HepG2 (cell line): ENCODE results near the gene OTUB2. TPM values are rescaled to one million over a fixed set of nuclear protein-coding genes. Genes with fewer than 3 reads are reported as not detected.

Experiments used
- ATAC-seq: fragments of 200-7000 bp; cut with Tn5 transposase; 3 replicates; pipeline ENCODE4 v1.9.1; 2020; ENCODE audit warnings: mild to moderate bottlenecking, moderate library complexity
- BruUV-seq: library from RNA; stranded (reverse); fragments of 400-500 nt; replicated peaks from 2 replicates; lab custom pipeline; 2021; lab: Mats Ljungman, UMichigan
- CTCF ChIA-PET: fragments of 300-600 bp; formaldehyde crosslinking; extraction: SDS; loops from one replicate; lab custom pipeline; 2021; ENCODE audit warnings: low total read pairs, inconsistent platforms, low intra/inter-chr PET ratio; lab: Yijun Ruan, JAX
- POLR2A ChIA-PET: fragments of 350-600 bp; sonication (Branson Sonifier 250); formaldehyde crosslinking; loops from one replicate; lab custom pipeline; 2020; ENCODE audit warnings: antibody characterized with exemption, inconsistent platforms; lab: Yijun Ruan, JAX
- DNase-seq: peaks from one replicate; pipeline ENCODE4 v3.0.0-alpha.2; 2015; ENCODE audit warnings: low spot score
- FAIRE-seq: peaks from 3 replicates; lab custom pipeline; 2011; peaks lifted over from hg19 to GRCh38; lab: Jason Lieb, UNC
- H2AFZ ChIP-seq: one replicate; pipeline ENCODE4 v1.6.1; 2011; ENCODE audit warnings: low read length, inconsistent platforms
- H3K27ac ChIP-seq: fragments of 300-600 bp; 3 replicates; pipeline ENCODE4 v1.8.0; 2011; ENCODE audit warnings: mixed run types, mild to moderate bottlenecking, mixed read lengths, low read length, inconsistent platforms; ENCODE audit not compliant: insufficient read depth; ENCODE audit errors: extremely low read length
- H3K27me3 ChIP-seq, 2 experiments: fragments of 200-600 bp in 1 of 2; 2 replicates in 1 of 2; 3 replicates in 1 of 2; pipeline versions ENCODE4 v1.6.0 to v1.8.0; 2011; ENCODE audit warnings: low read length in 2 of 2, mild to moderate bottlenecking in 2 of 2, moderate library complexity in 2 of 2, inconsistent platforms in 1 of 2; ENCODE audit not compliant: insufficient read depth in 2 of 2, control insufficient read depth in 1 of 2
- H3K36me3 ChIP-seq, 2 experiments: fragments of 200-600 bp in 1 of 2; replicated peaks in 1 of 2; 2 replicates in 1 of 2; 3 replicates in 1 of 2; pipeline versions ENCODE4 v1.5.1 to v1.8.0; 2011; ENCODE audit warnings: low read length in 2 of 2, inconsistent platforms in 1 of 2; ENCODE audit not compliant: insufficient read depth in 2 of 2, control insufficient read depth in 1 of 2
- H3K4me1 ChIP-seq: 2 replicates; pipeline ENCODE4 v1.5.1; 2012; ENCODE audit warnings: low read length, inconsistent platforms; ENCODE audit not compliant: insufficient read depth
- H3K4me2 ChIP-seq: 2 replicates; pipeline ENCODE4 v1.6.0; 2011; ENCODE audit warnings: low read depth, low read length, inconsistent platforms
- H3K4me3 ChIP-seq, 3 experiments: fragments of 200-600 bp in 1 of 3; sonication (generic), shearing (Covaris generic) in 1 of 3; replicated peaks in 1 of 3; 2 replicates each; pipeline ENCODE4 v1.5.1; 2011 to 2016; ENCODE audit warnings: low read length in 3 of 3, inconsistent platforms in 2 of 3, low read depth in 2 of 3, mild to moderate bottlenecking in 2 of 3, control low read depth in 1 of 3, mixed read lengths in 1 of 3; ENCODE audit not compliant: insufficient read depth in 1 of 3
- H3K79me2 ChIP-seq: one replicate; pipeline ENCODE4 v1.6.1; 2011; ENCODE audit warnings: low read length, inconsistent platforms; ENCODE audit not compliant: insufficient read depth
- H3K9ac ChIP-seq: 2 replicates; pipeline ENCODE4 v1.6.0; 2011; ENCODE audit warnings: mild to moderate bottlenecking, low read depth, low read length, inconsistent platforms; ENCODE audit not compliant: insufficient read depth
- H3K9me3 ChIP-seq: 2 replicates; pipeline ENCODE4 v1.5.1; 2012; ENCODE audit warnings: mild to moderate bottlenecking, low read length
- H4K20me1 ChIP-seq: 2 replicates; pipeline ENCODE4 v1.6.0; 2011; ENCODE audit warnings: inconsistent platforms, mild to moderate bottlenecking, low read length, moderate library complexity; ENCODE audit not compliant: insufficient read depth
- ARID3A ChIP-seq: IDR thresholded peaks from 2 replicates; pipeline ENCODE4 v1.6.1; 2012; ENCODE audit warnings: low read depth, low read length, improper control_type of control experiment
- ATM ChIP-seq: fragments of 450-650 bp; IDR thresholded peaks from 2 replicates; pipeline ENCODE4 v1.7.1; 2017; ENCODE audit warnings: mild to moderate bottlenecking, borderline replicate concordance
- CREB1 ChIP-seq, 2 experiments: fragments of 450-650 bp in 1 of 2; IDR thresholded peaks; 2 replicates each; pipeline ENCODE4 v1.6.1; 2016 to 2017; ENCODE audit warnings: control low read depth in 1 of 2, mild to moderate bottlenecking in 1 of 2, missing compliant biosample characterization in 1 of 2, missing genetic modification characterization in 1 of 2
- HMGA1 ChIP-seq: sonication (generic); formaldehyde crosslinking; conservative IDR thresholded peaks from 2 replicates; pipeline ENCODE4 v1.4.0; 2020; ENCODE audit warnings: missing genetic modification reagents
- HNRNPLL ChIP-seq: fragments of 200-400 bp; formaldehyde crosslinking; IDR thresholded peaks from 2 replicates; pipeline ENCODE4 v1.6.1; 2017; ENCODE audit warnings: mild to moderate bottlenecking, low read depth, low read length; ENCODE audit not compliant: poor library complexity, severe bottlenecking
- NPAS2 ChIP-seq: sonication (generic); formaldehyde crosslinking; IDR thresholded peaks from 2 replicates; pipeline ENCODE4 v1.8.0; 2022; ENCODE audit warnings: mild to moderate bottlenecking, missing genetic modification reagents, borderline replicate concordance
- PCBP1 ChIP-seq: fragments of 200-400 bp; formaldehyde crosslinking; IDR thresholded peaks from 2 replicates; pipeline ENCODE4 v1.6.1; 2017; ENCODE audit warnings: mild to moderate bottlenecking, low read depth, low read length, borderline replicate concordance
- PHB2 ChIP-seq: fragments of 450-650 bp; IDR thresholded peaks from 2 replicates; pipeline ENCODE4 v1.6.1; 2018; ENCODE audit not compliant: partially characterized antibody
- SKIL ChIP-seq: sonication (generic); formaldehyde crosslinking; IDR thresholded peaks from 2 replicates; pipeline ENCODE4 v1.8.0; 2022; ENCODE audit warnings: missing genetic modification reagents, mild to moderate bottlenecking, moderate library complexity, borderline replicate concordance
- SMAD1 ChIP-seq: sonication (generic); formaldehyde crosslinking; IDR thresholded peaks from 2 replicates; pipeline ENCODE4 v1.4.0; 2020; ENCODE audit warnings: missing genetic modification reagents, low read depth, mild to moderate bottlenecking, borderline replicate concordance
- SNRNP70 ChIP-seq: fragments of 200-400 bp; formaldehyde crosslinking; IDR thresholded peaks from 2 replicates; pipeline ENCODE4 v1.6.1; 2017; ENCODE audit warnings: mild to moderate bottlenecking, low read depth, low read length, moderate library complexity
- SP2 ChIP-seq: sonication (generic); formaldehyde crosslinking; IDR thresholded peaks from 2 replicates; pipeline ENCODE4 v1.5.1; 2020; ENCODE audit warnings: mild to moderate bottlenecking, missing genetic modification reagents
- SRF ChIP-seq: IDR thresholded peaks from 2 replicates; pipeline ENCODE4 v1.6.1; 2011; ENCODE audit warnings: mild to moderate bottlenecking, low read depth, low read length, moderate library complexity
- ZNF703 ChIP-seq: sonication (generic); formaldehyde crosslinking; IDR thresholded peaks from 2 replicates; pipeline ENCODE4 v1.5.1; 2020; ENCODE audit warnings: missing genetic modification reagents, mild to moderate bottlenecking, moderate library complexity, borderline replicate concordance
- ZNF792 ChIP-seq: IDR thresholded peaks from 2 replicates; pipeline ENCODE4 v1.6.1; 2016
- ZSCAN29 ChIP-seq: sonication (generic); formaldehyde crosslinking; conservative IDR thresholded peaks from 2 replicates; pipeline ENCODE4 v1.4.0; 2020; ENCODE audit warnings: mild to moderate bottlenecking, missing genetic modification reagents
- WGBS: methylation state at CpG from one replicate; pipeline ENCODE4 v1.1.6; 2017; ENCODE audit warnings: low lambda C conversion rate; 5-methylcytosine and 5-hydroxymethylcytosine counted together
- in situ Hi-C: cut with HindIII; loops from 2 replicates; pipeline ENCODE4 v1.10.0; 2017; ENCODE audit warnings: low pct_unique_long_range_greater_than_20kb; ENCODE audit not compliant: extremely low pct_ligation_motif_present
- intact Hi-C: fragments of 100-400 bp; cut with micrococcal nuclease; formaldehyde crosslinking; loops from one replicate; pipeline ENCODE4 v1.10.0; 2022; ENCODE audit not compliant: unreplicated experiment
- polyA plus RNA-seq, 8 experiments: library from polyadenylated mRNA; depleted of rRNA in 3 of 8; stranded (reverse) in 7 of 8; unstranded in 1 of 8; fragments of >200 nt; fragmentation: Illumina TruSeq in 4 of 8; extraction: Trizol in 4 of 8; gene quantifications; 2 replicates each; pipeline versions ENCODE4 v1.2.1 to v1.2.3, GENCODE V29; 2011 to 2016; ENCODE audit warnings: low read depth in 4 of 8, missing spikeins in 1 of 8, mixed read lengths in 1 of 8; ENCODE audit not compliant: insufficient read depth in 1 of 8
- total RNA-seq, 5 experiments: library from RNA; depleted of rRNA; stranded (reverse); fragments of >200 nt; fragmentation: Illumina TruSeq; extraction: Trizol; gene quantifications; 2 replicates each; pipeline ENCODE4 v1.2.3, GENCODE V29; 2016; ENCODE audit warnings: low read depth in 1 of 5
- TF ChIP-seq, protein P1 (sequence below): sonication (generic); formaldehyde crosslinking; IDR thresholded peaks from 2 replicates; pipeline ENCODE4 v1.8.1; 2023; ENCODE audit warnings: mild to moderate bottlenecking, missing genetic modification reagents
- TF ChIP-seq, protein P2 (sequence below): IDR thresholded peaks from 2 replicates; pipeline ENCODE4 v1.6.1; 2016

The OTUB2 gene
- total and polyA plus RNA-seq, 2 of the 13 experiments (the other 11 are each of a cell fraction or from before 2014, with no cell fraction given) = 2.2 to 2.4 TPM

DNA sequence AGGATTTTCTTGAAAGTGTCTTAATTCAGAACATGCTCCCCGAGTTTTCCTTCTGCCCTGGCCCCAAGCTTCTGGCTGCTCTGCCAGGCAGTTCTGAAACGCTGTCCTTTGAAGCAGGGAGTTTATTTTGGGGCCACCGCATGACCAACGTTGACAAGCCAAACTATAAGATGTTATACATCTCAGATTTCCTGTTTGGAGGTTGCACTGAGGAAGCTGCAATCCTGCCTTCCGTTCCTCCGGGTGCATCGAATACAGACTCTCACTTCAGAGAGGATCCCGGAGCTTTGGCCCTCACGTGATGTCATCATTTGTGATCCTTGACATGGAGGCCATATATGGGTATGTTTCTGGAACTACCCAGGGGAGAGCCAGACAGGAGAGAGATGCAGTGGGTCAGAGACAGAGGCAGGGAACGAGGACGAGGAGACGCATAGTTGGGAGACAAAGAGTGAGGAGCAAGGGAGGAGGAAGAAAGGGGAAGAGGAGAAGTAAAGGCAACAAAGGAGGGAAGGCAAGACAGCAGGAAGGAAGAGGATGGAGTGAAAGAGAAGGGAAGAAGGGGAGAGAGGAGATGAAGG, 49.6 kb upstream of the OTUB2 start, which contains the start of gene ASB2:
ASB2 (minus strand) TSS at position 94 of the 581 bp plus-strand sequence. CDS start 12,031 bp downstream, outside the sequence.
- no peak within 1 kb of the TSS for H2AFZ ChIP-seq
- FAIRE-seq (no peak), ATAC-seq (no peak), DNase-seq (no peak)
- WGBS = 37% methylated on average over 11 of the region's 12 CpGs
- no peak within 1 kb of the TSS for H3K4me2 ChIP-seq
- H3K4me3 ChIP-seq = no peak within 1 kb of the TSS
- in situ Hi-C loops = no loop called here
- BruUV-seq = no TSS peak
- intact Hi-C loops = no loop called here
- peaks cover 41% of the 10 kb centered on the region for H3K4me1 ChIP-seq
- H3K27me3 ChIP-seq = peaks cover 10 to 64% of the 10 kb centered on the region in 2 experiments
- no peaks in the 10 kb centered on the region for H3K9me3 ChIP-seq
- no peaks in the 10 kb centered on the region for H3K79me2 ChIP-seq
- H3K27ac ChIP-seq = no peak within 1 kb of the TSS
- no peak within 1 kb of the TSS for H3K9ac ChIP-seq
- ChIA-PET POLR2A (no interaction called here), CTCF (no interaction called here)
- H4K20me1 ChIP-seq = no peaks in the 10 kb centered on the region
- H3K36me3 ChIP-seq = no peaks in the 10 kb centered on the region
- TF ChIP-seq SRF (peak; percentile 76; the same call in 1 of the 2 replicates), SP2 (CRISPR knock-in tag) (no peak), NPAS2 (CRISPR knock-in tag) (no peak), ZNF703 (CRISPR knock-in tag) (no peak), ARID3A (no peak), PCBP1 (no peak), ATM (no peak), SKIL (no peak), ZNF792 (CRISPR knock-in tag) (no peak), HNRNPLL (no peak), PHB2 (no peak), SNRNP70 (no peak), CREB1 (IDR thresholded peaks at IDR 0.05) (peak; percentile 40), CREB1 (CRISPR knock-in tag; IDR thresholded peaks at IDR 0.05) (no peak), SMAD1 (CRISPR knock-in tag) (no peak), ZSCAN29 (no peak), HMGA1 (CRISPR knock-in tag) (no peak)
- TF ChIP-seq, protein P1, sequence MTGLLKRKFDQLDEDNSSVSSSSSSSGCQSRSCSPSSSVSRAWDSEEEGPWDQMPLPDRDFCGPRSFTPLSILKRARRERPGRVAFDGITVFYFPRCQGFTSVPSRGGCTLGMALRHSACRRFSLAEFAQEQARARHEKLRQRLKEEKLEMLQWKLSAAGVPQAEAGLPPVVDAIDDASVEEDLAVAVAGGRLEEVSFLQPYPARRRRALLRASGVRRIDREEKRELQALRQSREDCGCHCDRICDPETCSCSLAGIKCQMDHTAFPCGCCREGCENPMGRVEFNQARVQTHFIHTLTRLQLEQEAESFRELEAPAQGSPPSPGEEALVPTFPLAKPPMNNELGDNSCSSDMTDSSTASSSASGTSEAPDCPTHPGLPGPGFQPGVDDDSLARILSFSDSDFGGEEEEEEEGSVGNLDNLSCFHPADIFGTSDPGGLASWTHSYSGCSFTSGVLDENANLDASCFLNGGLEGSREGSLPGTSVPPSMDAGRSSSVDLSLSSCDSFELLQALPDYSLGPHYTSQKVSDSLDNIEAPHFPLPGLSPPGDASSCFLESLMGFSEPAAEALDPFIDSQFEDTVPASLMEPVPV = no peak
- TF ChIP-seq, protein P2, sequence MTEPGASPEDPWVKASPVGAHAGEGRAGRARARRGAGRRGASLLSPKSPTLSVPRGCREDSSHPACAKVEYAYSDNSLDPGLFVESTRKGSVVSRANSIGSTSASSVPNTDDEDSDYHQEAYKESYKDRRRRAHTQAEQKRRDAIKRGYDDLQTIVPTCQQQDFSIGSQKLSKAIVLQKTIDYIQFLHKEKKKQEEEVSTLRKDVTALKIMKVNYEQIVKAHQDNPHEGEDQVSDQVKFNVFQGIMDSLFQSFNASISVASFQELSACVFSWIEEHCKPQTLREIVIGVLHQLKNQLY (CRISPR knock-in tag) = no peak
